H1 (cell line): Measurements from ENCODE around the gene NFATC1. TPM values are rescaled to one million over a fixed set of nuclear protein-coding genes. Genes with fewer than 3 reads are reported as not detected.

ENCODE experiments used
- CTCF ChIA-PET: fragments of 300-600 bp; sonication (Branson Sonifier 250); formaldehyde crosslinking; loops from one replicate; lab custom pipeline; 2021; ENCODE audit not compliant: partially characterized antibody; lab: Charles Lee
- POLR2A ChIA-PET: fragments of 300-600 bp; sonication (Branson Sonifier 250); formaldehyde crosslinking; loops from one replicate; lab custom pipeline; 2021; ENCODE audit warnings: inconsistent platforms; ENCODE audit not compliant: partially characterized antibody; lab: Charles Lee
- DNase-seq, 2 experiments: peaks; one replicate each; pipeline versions ENCODE4 v3.0.0 to v3.0.0-alpha.2; 2010 to 2022; ENCODE audit warnings: low spot score in 2 of 2, low read depth in 1 of 2, mixed read lengths in 1 of 2
- FAIRE-seq: peaks from 2 replicates; lab custom pipeline; 2011; peaks lifted over from hg19 to GRCh38; lab: Jason Lieb, UNC
- H2AFZ ChIP-seq: 2 replicates; pipeline ENCODE4 v1.8.1; 2012; ENCODE audit warnings: low read length, inconsistent platforms
- H2AK5ac ChIP-seq: 2 replicates; pipeline ENCODE4 v1.6.1; 2013; ENCODE audit warnings: low read depth, low read length
- H2BK120ac ChIP-seq: replicated peaks from 2 replicates; pipeline ENCODE3; 2013; ENCODE audit warnings: low read depth, low read length, inconsistent platforms
- H2BK12ac ChIP-seq: 2 replicates; pipeline ENCODE4 v1.6.1; 2013; ENCODE audit warnings: low read depth, low read length
- H2BK15ac ChIP-seq: 2 replicates; pipeline ENCODE4 v1.6.1; 2013; ENCODE audit warnings: low read length
- H2BK20ac ChIP-seq: 2 replicates; pipeline ENCODE4 v1.6.1; 2013; ENCODE audit warnings: low read length
- H2BK5ac ChIP-seq: 2 replicates; pipeline ENCODE4 v1.6.1; 2013; ENCODE audit warnings: low read depth, low read length
- H3K14ac ChIP-seq: 2 replicates; pipeline ENCODE4 v1.6.1; 2013; ENCODE audit warnings: inconsistent platforms; ENCODE audit not compliant: insufficient read length
- H3K18ac ChIP-seq: 2 replicates; pipeline ENCODE4 v1.6.1; 2013; ENCODE audit warnings: low read length; ENCODE audit errors: extremely low read depth
- H3K23ac ChIP-seq: 2 replicates; pipeline ENCODE4 v1.6.1; 2013; ENCODE audit warnings: inconsistent platforms; ENCODE audit not compliant: insufficient read length
- H3K23me2 ChIP-seq: 2 replicates; pipeline ENCODE4 v1.6.1; 2013; ENCODE audit warnings: low read depth, low read length
- H3K27ac ChIP-seq: 2 replicates; pipeline ENCODE4 v1.6.1; 2011; ENCODE audit warnings: low read depth, low read length, inconsistent platforms
- H3K27me3 ChIP-seq, 4 experiments: replicated peaks in 1 of 4; 1 replicate in 1 of 4; 2 replicates in 3 of 4; pipeline versions ENCODE4 v1.6.1 to v1.8.1; 2011 to 2013; ENCODE audit warnings: low read length in 3 of 4, mild to moderate bottlenecking in 3 of 4, inconsistent platforms in 2 of 4, mixed read lengths in 2 of 4, moderate library complexity in 1 of 4; ENCODE audit not compliant: control insufficient read depth in 3 of 4, insufficient read depth in 3 of 4; ENCODE audit errors: extremely low read depth in 1 of 4
- H3K36me3 ChIP-seq, 4 experiments: 2 replicates each; pipeline versions ENCODE4 v1.6.1 to v1.8.1; 2011 to 2013; ENCODE audit warnings: mild to moderate bottlenecking in 4 of 4, low read length in 3 of 4, moderate library complexity in 2 of 4, control low read depth in 1 of 4, inconsistent platforms in 1 of 4; ENCODE audit not compliant: insufficient read depth in 4 of 4, control insufficient read depth in 2 of 4
- H3K4ac ChIP-seq: replicated peaks from 2 replicates; pipeline ENCODE3; 2013; ENCODE audit warnings: low read length, low read depth, mixed read lengths, inconsistent platforms; ENCODE audit not compliant: insufficient read length
- H3K4me1 ChIP-seq, 4 experiments: replicated peaks in 1 of 4; 1 replicate in 1 of 4; 2 replicates in 3 of 4; pipeline versions ENCODE4 v1.6.1 to v1.8.1; 2011 to 2013; ENCODE audit warnings: low read length in 3 of 4, inconsistent platforms in 2 of 4, mixed read lengths in 1 of 4; ENCODE audit not compliant: insufficient read depth in 4 of 4, control insufficient read depth in 3 of 4
- H3K4me2 ChIP-seq, 2 experiments: 2 replicates each; pipeline versions ENCODE4 v1.6.1 to v1.8.1; 2011 to 2013; ENCODE audit warnings: low read depth in 2 of 2, low read length in 2 of 2, control low read depth in 1 of 2, inconsistent platforms in 1 of 2, mild to moderate bottlenecking in 1 of 2; ENCODE audit not compliant: insufficient read depth in 1 of 2
- H3K4me3 ChIP-seq, 4 experiments: fragments of 200-600, 300-600 bp in 1 of 4; sonication (generic), shearing (Covaris generic), sonication (Bioruptor Twin) in 1 of 4; 2 replicates each; pipeline versions ENCODE4 v1.5.1 to v1.8.1; 2011 to 2016; ENCODE audit warnings: low read length in 4 of 4, low read depth in 3 of 4, control low read depth in 2 of 4, inconsistent platforms in 2 of 4, mild to moderate bottlenecking in 2 of 4, mixed read lengths in 1 of 4, moderate library complexity in 1 of 4; ENCODE audit not compliant: insufficient read depth in 2 of 4; ENCODE audit errors: extremely low read depth in 1 of 4
- H3K56ac ChIP-seq: replicated peaks from 2 replicates; pipeline ENCODE3; 2013; ENCODE audit warnings: low read depth, mild to moderate bottlenecking, mixed read lengths, low read length, inconsistent platforms; ENCODE audit not compliant: insufficient read length
- H3K79me1 ChIP-seq: 2 replicates; pipeline ENCODE4 v1.6.1; 2013; ENCODE audit warnings: low read depth, low read length, control low read depth
- H3K79me2 ChIP-seq, 2 experiments: 2 replicates each; pipeline versions ENCODE4 v1.6.1 to v1.8.1; 2012 to 2013; ENCODE audit warnings: low read length in 2 of 2, mild to moderate bottlenecking in 2 of 2, inconsistent platforms in 1 of 2; ENCODE audit not compliant: insufficient read depth in 2 of 2, control insufficient read depth in 1 of 2
- H3K9ac ChIP-seq, 4 experiments: replicated peaks in 1 of 4; 1 replicate in 1 of 4; 2 replicates in 3 of 4; pipeline versions ENCODE4 v1.6.1 to v1.8.1; 2011 to 2013; ENCODE audit warnings: low read depth in 3 of 4, low read length in 3 of 4, control low read depth in 2 of 4, mild to moderate bottlenecking in 2 of 4, moderate library complexity in 2 of 4, inconsistent platforms in 1 of 4; ENCODE audit errors: extremely low read depth in 1 of 4
- H3K9me3 ChIP-seq, 2 experiments: 2 replicates each; pipeline versions ENCODE4 v1.6.1 to v1.8.1; 2012 to 2013; ENCODE audit warnings: mild to moderate bottlenecking in 2 of 2, moderate library complexity in 2 of 2, control low read depth in 1 of 2, inconsistent platforms in 1 of 2, low read depth in 1 of 2, low read length in 1 of 2, mixed read lengths in 1 of 2; ENCODE audit not compliant: insufficient read depth in 2 of 2
- H4K20me1 ChIP-seq, 2 experiments: replicated peaks in 1 of 2; 2 replicates each; pipeline versions ENCODE3 to v1.8.1; 2011 to 2013; ENCODE audit warnings: inconsistent platforms in 2 of 2, low read length in 2 of 2, mild to moderate bottlenecking in 1 of 2; ENCODE audit not compliant: insufficient read depth in 2 of 2, control insufficient read depth in 1 of 2
- H4K5ac ChIP-seq: 2 replicates; pipeline ENCODE4 v1.6.1; 2013; ENCODE audit warnings: low read length, low read depth, mixed read lengths, inconsistent platforms; ENCODE audit not compliant: insufficient read length
- H4K8ac ChIP-seq: 2 replicates; pipeline ENCODE4 v1.8.0; 2013; ENCODE audit warnings: mild to moderate bottlenecking, moderate library complexity, low read length, inconsistent platforms; ENCODE audit not compliant: insufficient read depth; ENCODE audit errors: extremely low read depth
- H4K91ac ChIP-seq: replicated peaks from 2 replicates; pipeline ENCODE3; 2013; ENCODE audit warnings: low read length, mixed read lengths, inconsistent platforms; ENCODE audit not compliant: insufficient read length
- BRCA1 ChIP-seq: IDR thresholded peaks from 2 replicates; pipeline ENCODE4 v1.6.1; 2012; ENCODE audit warnings: low read depth, low read length, improper control_type of control experiment
- CREB1 ChIP-seq: IDR thresholded peaks from 2 replicates; pipeline ENCODE4 v1.6.1; 2012; ENCODE audit warnings: inconsistent platforms
- CTBP2 ChIP-seq: IDR thresholded peaks from 2 replicates; pipeline ENCODE4 v1.7.0; 2011; ENCODE audit warnings: borderline replicate concordance, mild to moderate bottlenecking, moderate library complexity, mixed read lengths, low read length; ENCODE audit not compliant: insufficient read depth, insufficient read length
- EZH2 ChIP-seq: fragments of 200-600 bp; sonication (generic); IDR thresholded peaks from 2 replicates; pipeline ENCODE4 v1.7.1; 2012; ENCODE audit warnings: low read depth, mild to moderate bottlenecking, moderate library complexity, low read length, inconsistent platforms; ENCODE audit not compliant: severe bottlenecking
- SP2 ChIP-seq: IDR thresholded peaks from 2 replicates; pipeline ENCODE4 v1.6.1; 2012; ENCODE audit warnings: mild to moderate bottlenecking, low read length, inconsistent platforms
- YY1 ChIP-seq: IDR thresholded peaks from 2 replicates; pipeline ENCODE4 v1.6.1; 2011; ENCODE audit warnings: low read depth, mild to moderate bottlenecking, low read length
- WGBS, 2 experiments: shearing (Covaris generic) in 1 of 2; methylation state at CpG; one replicate each; pipeline versions ENCODE4 v1.1.6 to v1.1.7; 2013 to 2015; ENCODE audit warnings: low lambda C conversion rate in 2 of 2, mixed read lengths in 2 of 2, inconsistent platforms in 1 of 2, low coverage in 1 of 2, missing lambda C conversion rate in 1 of 2; ENCODE audit not compliant: insufficient replicate concordance in 2 of 2, insufficient coverage in 1 of 2, insufficient read length in 1 of 2; ENCODE audit errors: extremely low coverage in 1 of 2, missing lambda C conversion rate in 1 of 2; 5-methylcytosine and 5-hydroxymethylcytosine counted together
- polyA plus RNA-seq, 7 experiments: library from polyadenylated mRNA; depleted of rRNA in 3 of 7; stranded (reverse) in 5 of 7; unstranded in 2 of 7; fragments of >200 nt in 5 of 7; fragments of 200-250 nt in 2 of 7; gene quantifications; 1 replicate in 5 of 7; 2 replicates in 1 of 7; 4 replicates in 1 of 7; pipeline versions ENCODE4 v1.2.1 to v1.2.3, GENCODE V29; 2011 to 2013; ENCODE audit warnings: missing spikeins in 2 of 7, mixed read lengths in 2 of 7
- total RNA-seq: library from RNA; stranded (reverse); fragmentation: NEBNext Ultra II Directional; extraction: Animal tissue kit (Norgen Biotek cat#: 25700); gene quantifications from 2 replicates; pipeline ENCODE4 v1.2.1, GENCODE V29; 2021

Gene NFATC1
- total and polyA plus RNA-seq, 2 of the 8 experiments (the other 6 are each of a cell fraction or from before 2014, with no cell fraction given), result 2.0 to 6.6 TPM

- no peak overlapping the region for H3K14ac ChIP-seq
- H3K23ac ChIP-seq, result no peak overlapping the region
- H2BK120ac ChIP-seq, result no peak overlapping the region
- H2BK5ac ChIP-seq, result no peak overlapping the region
- H3K27ac ChIP-seq, result no peak overlapping the region
- peaks cover 0 to 13% (median 9%) of the 10 kb centered on the region in 4 experiments; a peak in 5 of 7 replicates for H3K4me1 ChIP-seq
- H3K4me2 ChIP-seq, result no peak overlapping the region
- H4K91ac ChIP-seq, result no peak overlapping the region
- WGBS, 2 experiments, result 90% methylated on average over 17 of the region's 20 CpGs; no CpG with 5 or more reads in 1 of the 2 experiments
- H3K36me3 ChIP-seq, result no peaks in the 10 kb centered on the region
- no peak overlapping the region for H3K56ac ChIP-seq
- H3K4me3 ChIP-seq, result no peak overlapping the region
- H4K8ac ChIP-seq, result no peak overlapping the region; the same call in 1 of the 2 replicates
- H3K18ac ChIP-seq, result no peak overlapping the region
- no peaks in the 10 kb centered on the region for H3K23me2 ChIP-seq
- H4K20me1 ChIP-seq, result no peaks in the 10 kb centered on the region
- no peak for FAIRE-seq
- DNase-seq, result no peak
- H3K27me3 ChIP-seq, result peaks cover 0 to 15% (median 11%) of the 10 kb centered on the region in 4 experiments; a peak in 4 of 7 replicates
- no peak overlapping the region for H3K4ac ChIP-seq
- H3K79me2 ChIP-seq, result no peaks in the 10 kb centered on the region
- H2AK5ac ChIP-seq, result no peak overlapping the region
- ChIA-PET CTCF (interaction anchor here (1.0 to 1.6 kb wide), 2 partner anchors 23 to 133 kb away, joined by 3 read pairs; no protein-coding TSS in a partner anchor), POLR2A (no interaction called here)
- H2BK12ac ChIP-seq, result no peak overlapping the region
- no peak overlapping the region for H3K9ac ChIP-seq
- H3K9me3 ChIP-seq, result peaks cover 0 to 3% of the 10 kb centered on the region in 2 experiments; a peak in 1 of 4 replicates
- H2BK15ac ChIP-seq, result no peak overlapping the region
- no peaks in the 10 kb centered on the region for H3K79me1 ChIP-seq
- no peak overlapping the region for H2AFZ ChIP-seq
- no peak overlapping the region for H2BK20ac ChIP-seq
- no peak overlapping the region for H4K5ac ChIP-seq
- TF ChIP-seq BRCA1 (no peak), CREB1 (no peak), EZH2 (no peak), CTBP2 (no peak), SP2 (no peak), YY1 (no peak)
Observed at GRCh38 chr18:79510046-79510685, 114.4 kb downstream of the NFATC1 start.
